Endothelial cell of umbilical vein (primary cell): ENCODE measurements around the gene B4GALT6.

Experiments used
- EZH2 ChIP-seq: IDR thresholded peaks from 2 replicates; pipeline ENCODE4 v1.6.1; 2012; ENCODE audit warnings: borderline replicate concordance, low read depth, mild to moderate bottlenecking, moderate library complexity, low read length, inconsistent platforms; ENCODE audit not compliant: severe bottlenecking
- POLR2AphosphoS5 ChIP-seq: IDR thresholded peaks from 2 replicates; pipeline ENCODE4 v1.6.1; 2012; ENCODE audit warnings: low read depth, mild to moderate bottlenecking, control low read depth, low read length, moderate library complexity; ENCODE audit not compliant: insufficient read depth

- TF ChIP-seq EZH2 = no peak
- no peak for TF ChIP-seq POLR2AphosphoS5
Observed at GRCh38 chr18:31684279-31685096, at the start of gene B4GALT6.
